Panc1 (cell line): ENCODE measurements around the gene CACNA1A. TPM values are rescaled to one million over a fixed set of nuclear protein-coding genes. Genes with fewer than 3 reads are reported as not detected.

Experiments
- ATAC-seq: fragments of 200-7000 bp; cut with Tn5 transposase; 2 replicates; pipeline ENCODE4 v1.9.1; 2020; ENCODE audit warnings: mild to moderate bottlenecking, moderate library complexity
- BruUV-seq: library from RNA; stranded (reverse); fragments of 400-500 nt; replicated peaks from 2 replicates; lab custom pipeline; 2021; lab: Mats Ljungman, UMichigan
- CTCF ChIA-PET: fragments of 300-600 bp; sonication (Branson Sonifier 250); formaldehyde crosslinking; loops from one replicate; lab custom pipeline; 2022; ENCODE audit warnings: antibody characterized with exemption; lab: Charles Lee
- POLR2A ChIA-PET: fragments of 300-600 bp; sonication (Branson Sonifier 250); formaldehyde crosslinking; loops from one replicate; lab custom pipeline; 2022; ENCODE audit warnings: antibody characterized with exemption; lab: Charles Lee
- DNase-seq: peaks from one replicate; pipeline ENCODE4 v3.0.0-alpha.2; 2010; ENCODE audit warnings: low read depth, low spot score
- H3K27ac ChIP-seq: 2 replicates; pipeline ENCODE4 v1.5.1; 2011; ENCODE audit warnings: mild to moderate bottlenecking, low read length, inconsistent platforms
- H3K27me3 ChIP-seq: fragments of 200-500 bp; sonication (Bioruptor generic); 2 replicates; pipeline ENCODE4 v1.6.0; 2014; ENCODE audit warnings: low read length, inconsistent platforms; ENCODE audit not compliant: control insufficient read depth, insufficient read depth
- H3K36me3 ChIP-seq: fragments of 200-500 bp; sonication (Bioruptor generic); 2 replicates; pipeline ENCODE4 v1.5.1; 2014; ENCODE audit warnings: inconsistent platforms, mild to moderate bottlenecking, low read length, moderate library complexity; ENCODE audit not compliant: control insufficient read depth, insufficient read depth
- H3K4me1 ChIP-seq: 2 replicates; pipeline ENCODE4 v1.5.1; 2011; ENCODE audit warnings: inconsistent platforms, mild to moderate bottlenecking, low read length, moderate library complexity; ENCODE audit not compliant: control insufficient read depth, insufficient read depth
- H3K4me3 ChIP-seq, 2 experiments: 2 replicates each; pipeline ENCODE4 v1.5.1; 2011 to 2012; ENCODE audit warnings: low read depth in 2 of 2, low read length in 2 of 2, mild to moderate bottlenecking in 2 of 2, inconsistent platforms in 1 of 2, moderate library complexity in 1 of 2
- H3K9me3 ChIP-seq: fragments of 200-500 bp; sonication (Bioruptor generic); 2 replicates; pipeline ENCODE4 v1.5.1; 2014; ENCODE audit warnings: low read depth, mild to moderate bottlenecking, inconsistent platforms, low read length, moderate library complexity; ENCODE audit not compliant: control insufficient read depth, insufficient read depth
- POLR2AphosphoS5 ChIP-seq: IDR thresholded peaks from 2 replicates; pipeline ENCODE4 v1.6.1; 2012; ENCODE audit warnings: mild to moderate bottlenecking, low read depth, low read length, moderate library complexity
- SIN3A ChIP-seq: IDR thresholded peaks from 2 replicates; pipeline ENCODE4 v1.6.1; 2012; ENCODE audit warnings: low read depth, mild to moderate bottlenecking, low read length, moderate library complexity, borderline replicate concordance; ENCODE audit not compliant: insufficient read depth
- TCF7L2 ChIP-seq: IDR thresholded peaks from 2 replicates; pipeline ENCODE4 v1.6.1; 2011; ENCODE audit warnings: mild to moderate bottlenecking, low read depth, low read length, inconsistent platforms
- in situ Hi-C: cut with HindIII; loops from 2 replicates; pipeline ENCODE4 v1.10.0; 2016; ENCODE audit warnings: low sequenced_read_pairs, low pct_unique_long_range_greater_than_20kb
- intact Hi-C: fragments of 100-400 bp; cut with micrococcal nuclease; formaldehyde crosslinking; loops from one replicate; pipeline ENCODE4 v1.10.0; 2022; ENCODE audit not compliant: unreplicated experiment
- total RNA-seq: library from RNA; stranded (reverse); gene quantifications from one replicate; pipeline ENCODE4 v1.2.1, GENCODE V29; 2021; ENCODE audit not compliant: unreplicated experiment
- TF ChIP-seq, protein P1 (sequence below): fragments of 450-650 bp; IDR thresholded peaks from 2 replicates; pipeline ENCODE4 v1.5.1; 2017; ENCODE audit warnings: mild to moderate bottlenecking
- TF ChIP-seq, protein P2 (sequence below), 2 experiments: IDR thresholded peaks; 2 replicates each; pipeline ENCODE4 v1.6.1; 2011 to 2012; ENCODE audit warnings: low read depth in 2 of 2, control low read depth in 1 of 2, low read length in 1 of 2, mild to moderate bottlenecking in 1 of 2, moderate library complexity in 1 of 2; ENCODE audit not compliant: insufficient read depth in 1 of 2

Gene CACNA1A
- total RNA-seq, 1 experiment from 2014 or later, result 0.51 TPM

DNA sequence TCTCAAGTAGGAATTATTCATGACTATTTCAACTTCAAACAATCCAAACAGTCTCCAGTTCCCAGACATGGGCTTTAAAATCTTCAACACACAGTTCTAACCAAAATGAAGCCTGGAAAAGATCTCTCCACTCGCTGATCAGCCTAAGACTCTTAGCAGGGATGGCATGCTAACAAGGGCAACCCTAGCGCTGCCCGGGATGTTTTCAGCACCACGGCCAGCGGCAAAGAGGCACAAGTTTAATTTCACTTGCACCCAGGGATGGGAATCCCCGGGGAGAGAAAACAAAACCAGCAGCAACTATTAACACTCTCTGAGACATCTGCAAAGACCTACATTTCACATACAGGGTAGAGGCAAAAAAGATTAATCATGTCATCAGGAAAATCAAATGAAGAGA, 43.0 kb downstream of the CACNA1A start:
- ATAC-seq, result no peak
- intact Hi-C loops (no loop called here), in situ Hi-C loops (no loop called here)
- ChIA-PET POLR2A (no interaction called here), CTCF (no interaction called here)
- H3K36me3 ChIP-seq, result no peaks in the 10 kb centered on the region
- H3K27ac ChIP-seq, result no peak overlapping the region
- TF ChIP-seq, protein P1, sequence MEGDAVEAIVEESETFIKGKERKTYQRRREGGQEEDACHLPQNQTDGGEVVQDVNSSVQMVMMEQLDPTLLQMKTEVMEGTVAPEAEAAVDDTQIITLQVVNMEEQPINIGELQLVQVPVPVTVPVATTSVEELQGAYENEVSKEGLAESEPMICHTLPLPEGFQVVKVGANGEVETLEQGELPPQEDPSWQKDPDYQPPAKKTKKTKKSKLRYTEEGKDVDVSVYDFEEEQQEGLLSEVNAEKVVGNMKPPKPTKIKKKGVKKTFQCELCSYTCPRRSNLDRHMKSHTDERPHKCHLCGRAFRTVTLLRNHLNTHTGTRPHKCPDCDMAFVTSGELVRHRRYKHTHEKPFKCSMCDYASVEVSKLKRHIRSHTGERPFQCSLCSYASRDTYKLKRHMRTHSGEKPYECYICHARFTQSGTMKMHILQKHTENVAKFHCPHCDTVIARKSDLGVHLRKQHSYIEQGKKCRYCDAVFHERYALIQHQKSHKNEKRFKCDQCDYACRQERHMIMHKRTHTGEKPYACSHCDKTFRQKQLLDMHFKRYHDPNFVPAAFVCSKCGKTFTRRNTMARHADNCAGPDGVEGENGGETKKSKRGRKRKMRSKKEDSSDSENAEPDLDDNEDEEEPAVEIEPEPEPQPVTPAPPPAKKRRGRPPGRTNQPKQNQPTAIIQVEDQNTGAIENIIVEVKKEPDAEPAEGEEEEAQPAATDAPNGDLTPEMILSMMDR, result no peak
- TF ChIP-seq, protein P2, sequence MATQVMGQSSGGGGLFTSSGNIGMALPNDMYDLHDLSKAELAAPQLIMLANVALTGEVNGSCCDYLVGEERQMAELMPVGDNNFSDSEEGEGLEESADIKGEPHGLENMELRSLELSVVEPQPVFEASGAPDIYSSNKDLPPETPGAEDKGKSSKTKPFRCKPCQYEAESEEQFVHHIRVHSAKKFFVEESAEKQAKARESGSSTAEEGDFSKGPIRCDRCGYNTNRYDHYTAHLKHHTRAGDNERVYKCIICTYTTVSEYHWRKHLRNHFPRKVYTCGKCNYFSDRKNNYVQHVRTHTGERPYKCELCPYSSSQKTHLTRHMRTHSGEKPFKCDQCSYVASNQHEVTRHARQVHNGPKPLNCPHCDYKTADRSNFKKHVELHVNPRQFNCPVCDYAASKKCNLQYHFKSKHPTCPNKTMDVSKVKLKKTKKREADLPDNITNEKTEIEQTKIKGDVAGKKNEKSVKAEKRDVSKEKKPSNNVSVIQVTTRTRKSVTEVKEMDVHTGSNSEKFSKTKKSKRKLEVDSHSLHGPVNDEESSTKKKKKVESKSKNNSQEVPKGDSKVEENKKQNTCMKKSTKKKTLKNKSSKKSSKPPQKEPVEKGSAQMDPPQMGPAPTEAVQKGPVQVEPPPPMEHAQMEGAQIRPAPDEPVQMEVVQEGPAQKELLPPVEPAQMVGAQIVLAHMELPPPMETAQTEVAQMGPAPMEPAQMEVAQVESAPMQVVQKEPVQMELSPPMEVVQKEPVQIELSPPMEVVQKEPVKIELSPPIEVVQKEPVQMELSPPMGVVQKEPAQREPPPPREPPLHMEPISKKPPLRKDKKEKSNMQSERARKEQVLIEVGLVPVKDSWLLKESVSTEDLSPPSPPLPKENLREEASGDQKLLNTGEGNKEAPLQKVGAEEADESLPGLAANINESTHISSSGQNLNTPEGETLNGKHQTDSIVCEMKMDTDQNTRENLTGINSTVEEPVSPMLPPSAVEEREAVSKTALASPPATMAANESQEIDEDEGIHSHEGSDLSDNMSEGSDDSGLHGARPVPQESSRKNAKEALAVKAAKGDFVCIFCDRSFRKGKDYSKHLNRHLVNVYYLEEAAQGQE (IDR thresholded peaks at IDR 0.05; ENCODE audit: insufficient read depth in 1 of 2, low read depth in 2 of 2, low read length in 1 of 2), result peak; percentile 93 to 96
- H3K4me1 ChIP-seq, result no peaks in the 10 kb centered on the region
- H3K27me3 ChIP-seq, result peaks cover 15% of the 10 kb centered on the region; the same call in 1 of the 2 replicates
- DNase-seq, result no peak
- BruUV-seq, result no TSS peak
- no peaks in the 10 kb centered on the region for H3K9me3 ChIP-seq
- H3K4me3 ChIP-seq, result no peak overlapping the region

DNA sequence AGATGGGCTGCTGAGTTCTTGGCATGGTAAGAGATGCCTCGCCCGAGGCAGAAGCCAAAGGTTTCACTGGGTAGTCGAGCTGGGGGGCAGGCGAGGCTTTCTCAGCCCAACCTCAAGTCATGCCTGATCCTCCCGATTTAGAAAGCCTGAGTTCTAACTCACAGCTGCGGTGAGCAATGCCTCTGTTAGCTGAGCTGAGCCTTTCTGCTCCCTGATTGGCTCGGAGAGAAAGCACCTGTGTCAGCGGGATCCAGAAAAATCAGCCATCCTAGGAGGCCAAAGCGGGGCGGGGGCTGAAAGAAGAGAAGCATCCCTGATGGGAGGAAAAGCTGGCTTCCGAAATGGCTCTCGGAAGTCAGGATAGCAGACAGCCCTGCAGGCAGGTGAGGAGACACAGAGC, 44.7 kb downstream of the CACNA1A start:
- ATAC-seq (no peak), DNase-seq (no peak)
- no TSS peak for BruUV-seq
- Histone ChIP-seq H3K27ac (no peak overlapping the region), H3K27me3 (peaks cover 15% of the 10 kb centered on the region; the same call in 1 of the 2 replicates), H3K4me3 (no peak overlapping the region), H3K9me3 (no peaks in the 10 kb centered on the region), H3K4me1 (no peaks in the 10 kb centered on the region), H3K36me3 (no peaks in the 10 kb centered on the region)
- in situ Hi-C loops (no loop called here), intact Hi-C loops (no loop called here)
- TF ChIP-seq POLR2AphosphoS5, result no peak
- TF ChIP-seq, protein P2 (IDR thresholded peaks at IDR 0.05; ENCODE audit: insufficient read depth in 1 of 2, low read depth in 2 of 2, low read length in 1 of 2), result no peak
- no peak for TF ChIP-seq SIN3A
- TF ChIP-seq, protein P1, result no peak
- no peak for TF ChIP-seq TCF7L2
- CTCF ChIA-PET, result no interaction called here
- POLR2A ChIA-PET, result no interaction called here
